ENCODE results near the gene PITPNM2. TPM values are rescaled to one million over a fixed set of nuclear protein-coding genes. Genes with fewer than 3 reads are reported as not detected.
A peak's percentile ranks its signal among the peaks of the same experiment; 100 is the strongest.
"Not testable (repeated sequence)": the region's sequence is repeated elsewhere in the genome, so short reads cannot be mapped to it uniquely, and the experiment has no call there.

The PITPNM2 gene
- total and polyA plus RNA-seq, 11 donors = 12.0 to 28.5 (median 20.7) TPM

DNA sequence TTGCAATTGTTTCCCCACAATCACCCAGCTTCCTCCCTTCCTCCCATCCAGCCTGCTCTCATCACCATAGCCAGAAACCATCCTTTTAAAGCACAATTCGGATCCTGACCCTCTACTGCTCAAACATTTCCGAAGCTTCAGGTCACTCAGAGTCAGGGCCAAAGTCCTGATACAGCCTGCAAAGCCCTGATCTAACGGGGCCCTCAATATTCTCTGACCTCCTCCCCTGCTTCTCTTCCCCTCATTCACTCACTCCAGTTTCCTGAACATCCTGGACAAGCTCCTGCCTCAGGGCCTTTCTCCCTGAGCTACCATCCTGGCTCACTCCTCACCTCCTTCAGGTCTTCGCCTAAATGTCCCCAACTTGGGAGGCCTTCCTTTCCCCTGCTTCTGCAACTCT, 46.1 kb downstream of the PITPNM2 start:
- Histone ChIP-seq H3K27me3 (no peaks in the 10 kb centered on the region), H3K36me3 (peaks cover 0 to 8% (median 0%) of the 10 kb centered on the region in 9 donors), H3K4me3 (peak overlapping the region in 10 of 12 donors; percentile 20 to 53 (median 42)), H3K27ac (peak overlapping the region; percentile 31 to 91 (median 80)), H3K4me1 (peaks cover 17 to 91% (median 72%) of the 10 kb centered on the region in 12 donors), H3K9me3 (no peaks in the 10 kb centered on the region)
- no peak for ATAC-seq
- intact Hi-C loops (cut with DNase I) = loop anchor here in 8 of 10 donors (5.0 kb wide), 2 partner anchors 37 to 42 kb away; no protein-coding TSS in a partner anchor
- peak in 1 of 5 donors; percentile 6 for DNase-seq
- TF ChIP-seq CTCF (IDR thresholded peaks at IDR 0.05) = no peak
- no peak for TF ChIP-seq POLR2A (IDR thresholded peaks at IDR 0.05)
- 65 to 78% (median 75%) methylated on average over 4 of the region's 4 CpGs for WGBS, 4 donors

DNA sequence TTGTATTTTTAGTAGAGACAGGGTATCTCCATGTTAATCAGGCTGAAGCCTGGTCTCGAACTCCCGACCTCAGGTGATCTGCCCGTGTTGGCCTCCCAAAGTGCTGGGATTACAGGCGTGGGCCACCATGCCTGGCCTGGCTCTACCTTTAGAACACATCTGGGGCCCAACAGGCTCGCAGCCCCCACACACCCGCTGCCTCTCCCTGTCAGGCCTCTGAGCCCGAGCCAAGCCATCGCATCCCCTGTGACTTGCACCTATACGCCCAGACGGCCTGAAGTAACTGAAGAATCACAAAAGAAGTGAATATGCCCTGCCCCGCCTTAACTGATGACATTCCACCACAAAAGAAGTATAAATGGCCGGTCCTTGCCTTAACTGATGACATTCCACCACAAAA, 46.8 kb downstream of the PITPNM2 start:
- H3K4me1 ChIP-seq = peaks cover 16 to 91% (median 72%) of the 10 kb centered on the region in 12 donors
- intact Hi-C loops (cut with DNase I) = loop anchor here in 1 of 10 donors (5.0 kb wide), 1 partner anchor 43 kb away; no protein-coding TSS in a partner anchor

GRCh38 chr12:123102781-123103503, 47.9 kb downstream of the PITPNM2 start:
- H3K27me3 ChIP-seq = no peaks in the 10 kb centered on the region
- H3K36me3 ChIP-seq = no peaks in the 10 kb centered on the region
- intact Hi-C loops (cut with DNase I) = loop anchor here in 1 of 10 donors (5.0 kb wide), 1 partner anchor 44 kb away; no protein-coding TSS in a partner anchor
- H3K9me3 ChIP-seq = no peaks in the 10 kb centered on the region
- H3K27ac ChIP-seq = peak overlapping the region in 10 of 12 donors; percentile 20 to 88 (median 80)
- H3K4me3 ChIP-seq = peak overlapping the region in 5 of 12 donors; percentile 18 to 47 (median 39)
- DNase-seq (no peak), ATAC-seq (no peak)
- peaks cover 21 to 91% (median 72%) of the 10 kb centered on the region in 12 donors for H3K4me1 ChIP-seq
- TF ChIP-seq CTCF (IDR thresholded peaks at IDR 0.05) (no peak), POLR2A (IDR thresholded peaks at IDR 0.05) (no peak)
- 73 to 86% (median 76%) methylated on average over 5 of the region's 5 CpGs for WGBS, 4 donors

More for the DNA sequence above, 46.8 kb downstream of the PITPNM2 start:
- H3K36me3 ChIP-seq, H3K9me3 ChIP-seq, H3K27me3 ChIP-seq, DNase-seq, ATAC-seq: not testable (repeated sequence)
- WGBS, 4 donors = 67 to 86% (median 76%) methylated on average over 12 of the region's 12 CpGs
- Histone ChIP-seq H3K4me3 (peak overlapping the region in 8 of 12 donors; percentile 26 to 47 (median 40)), H3K27ac (peak overlapping the region; percentile 4 to 91 (median 80))

GRCh38 chr12:123102366-123102765, 48.5 kb downstream of the PITPNM2 start:
- DNase-seq (no peak), ATAC-seq (no peak)
- TF ChIP-seq POLR2A (IDR thresholded peaks at IDR 0.05) (no peak), CTCF (IDR thresholded peaks at IDR 0.05) (no peak)
- peak overlapping the region in 3 of 12 donors; percentile 71 to 90 (median 88) for H3K27ac ChIP-seq
- 55 to 73% (median 65%) methylated on average over 2 of the region's 2 CpGs for WGBS, 4 donors
- no peaks in the 10 kb centered on the region for H3K9me3 ChIP-seq
- intact Hi-C loops (cut with DNase I) = loop anchor here in 1 of 10 donors (5.0 kb wide), 1 partner anchor 45 kb away; no protein-coding TSS in a partner anchor
- no peaks in the 10 kb centered on the region for H3K36me3 ChIP-seq
- H3K4me3 ChIP-seq = peak overlapping the region in 1 of 12 donors; percentile 35
- H3K27me3 ChIP-seq = no peaks in the 10 kb centered on the region
- peaks cover 23 to 91% (median 71%) of the 10 kb centered on the region in 12 donors for H3K4me1 ChIP-seq
